HG02623 (cell line): ENCODE data around the gene HDX.
"Not testable (repeated sequence)": the region's sequence is repeated elsewhere in the genome, so short reads cannot be mapped to it uniquely, and the experiment has no call there.

Source experiments
- ATAC-seq: cut with Tn5 transposase; IDR thresholded peaks from one replicate; pipeline ENCODE4 v1.9.1; 2021; ENCODE audit warnings: moderate library complexity; ENCODE audit not compliant: unreplicated experiment

Gene HDX

GRCh38 chrX:84340968-84341367, 161.3 kb downstream of the HDX start:
- ATAC-seq = no peak

- peak; percentile 65 for ATAC-seq
Observed at GRCh38 chrX:84339507-84340364, 162.5 kb downstream of the HDX start.

DNA sequence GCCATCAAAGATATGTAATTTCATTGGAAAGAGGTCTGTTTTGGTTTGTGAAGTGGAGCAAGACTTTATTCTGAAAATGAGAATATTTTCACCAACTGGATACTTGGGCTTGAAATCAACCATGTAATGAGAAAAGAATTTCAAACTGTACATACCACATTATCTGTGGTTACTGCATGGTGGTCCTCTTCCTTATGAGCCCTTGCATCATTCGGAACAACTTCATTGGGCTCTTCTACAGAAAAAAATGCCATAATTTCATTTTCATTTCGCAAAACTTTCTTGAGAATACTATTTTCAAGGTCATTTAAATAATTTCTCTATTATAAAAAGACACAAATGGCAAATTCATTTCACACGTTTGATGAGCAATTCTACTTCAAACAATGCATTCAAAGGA, 165.6 kb downstream of the HDX start:
- no peak for ATAC-seq

DNA sequence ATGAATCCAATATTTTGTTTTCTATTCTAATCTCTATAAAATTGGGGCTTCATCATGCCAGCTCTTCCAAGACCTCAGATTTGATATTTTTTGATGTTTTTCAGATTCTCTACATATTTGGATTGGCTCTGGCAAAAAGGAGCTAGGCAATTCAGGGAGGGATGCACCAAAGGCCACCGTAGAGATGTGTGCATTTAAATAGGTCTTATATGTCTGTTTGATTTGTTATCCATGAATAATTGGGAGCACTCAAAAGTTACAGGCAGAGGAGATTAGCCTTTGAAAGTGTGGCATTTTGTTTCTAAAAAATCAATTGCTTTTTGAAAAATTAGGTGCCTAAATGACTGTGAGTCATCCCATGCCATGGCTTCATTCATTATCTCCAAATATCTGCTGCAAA, 167.1 kb downstream of the HDX start:
- no peak for ATAC-seq

DNA sequence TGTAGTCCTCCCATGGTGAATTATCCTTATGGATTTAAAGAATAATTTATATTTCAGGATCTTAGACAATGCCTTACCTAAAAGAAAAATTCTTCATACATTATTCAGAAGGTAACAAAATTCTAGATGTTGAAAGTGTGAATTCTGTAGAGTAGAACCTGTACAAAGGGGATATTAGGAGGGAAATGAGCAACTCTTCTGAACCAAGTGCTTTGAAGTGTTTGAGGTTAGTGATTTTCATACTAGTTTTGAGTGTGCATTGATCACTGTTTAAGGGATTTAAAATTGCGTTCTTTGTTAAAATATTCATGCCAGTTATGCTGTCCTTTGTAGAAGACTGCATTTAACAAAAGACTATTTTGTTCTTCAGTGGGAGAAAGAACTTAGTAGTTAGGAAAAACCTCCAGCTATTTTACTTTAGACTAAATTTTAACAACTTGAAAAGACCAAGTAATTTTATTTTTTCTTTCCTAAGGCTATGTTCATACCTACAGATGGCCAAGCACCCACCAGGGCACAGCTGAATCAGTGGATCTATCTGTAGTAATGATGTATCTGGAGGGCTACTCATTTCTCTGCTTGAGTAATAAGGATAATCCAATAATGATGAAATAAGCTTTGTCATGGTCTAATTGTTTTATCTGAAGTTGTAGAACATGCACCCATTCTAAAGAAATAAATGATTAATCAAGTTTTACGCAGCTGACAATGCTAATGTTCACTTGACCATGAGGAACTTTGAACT, 180.0 kb downstream of the HDX start:
- ATAC-seq = no peak

DNA sequence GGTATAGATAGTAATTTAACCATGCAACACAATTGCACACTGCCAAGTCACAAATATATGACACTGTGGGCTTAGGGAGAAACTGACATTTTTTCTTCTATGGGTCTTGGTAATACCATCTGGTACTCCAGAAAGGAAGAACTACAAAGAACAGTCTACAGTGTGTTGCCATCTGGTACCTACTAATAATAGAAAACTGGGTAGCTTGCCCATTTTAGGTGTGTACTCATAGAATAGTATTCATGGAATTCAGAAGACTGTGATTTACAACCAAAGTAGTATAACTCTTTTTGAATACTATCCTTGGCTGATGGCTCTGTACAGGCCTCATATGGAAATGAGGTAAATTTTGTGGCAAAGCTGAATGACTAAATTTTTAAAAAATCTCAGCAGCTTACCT, 181.6 kb downstream of the HDX start:
- ATAC-seq = no peak

GRCh38 chrX:84320023-84320422, 182.2 kb downstream of the HDX start:
- no peak for ATAC-seq

- ATAC-seq = no peak
Observed at GRCh38 chrX:84318661-84319060, 183.6 kb downstream of the HDX start.

DNA sequence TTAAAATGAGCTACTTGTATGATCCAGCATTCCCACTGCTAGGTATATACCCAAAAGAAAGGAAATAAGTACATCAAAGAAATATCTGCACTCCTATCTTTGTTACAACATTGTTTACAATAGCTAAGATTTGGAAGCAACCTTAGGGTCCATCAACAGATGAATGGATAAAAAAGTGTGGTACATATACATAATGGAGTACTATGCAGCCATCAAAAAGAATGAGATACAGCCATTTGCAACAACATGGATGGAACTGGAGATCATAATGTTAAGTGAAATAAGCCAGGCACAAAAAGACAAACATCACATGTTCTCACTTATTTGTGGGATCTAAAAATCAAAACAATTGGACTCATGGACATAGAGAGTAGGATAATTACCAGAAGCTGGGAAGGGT, 186.3 kb downstream of the HDX start:
- not testable (repeated sequence) for ATAC-seq
